ENCODE measurements around the gene NIPAL1.
"Not testable (repeated sequence)": the region's sequence is repeated elsewhere in the genome, so short reads cannot be mapped to it uniquely, and the experiment has no call there.

Gene NIPAL1

GRCh38 chr4:48016141-48017107, at the start of gene NIPAL1, which contains the start of gene CNGA1:
Gene NIPAL1 (plus strand): TSS chr4:48016772. CDS start chr4:48016840, 68 bp downstream.
Gene CNGA1 (minus strand): TSS chr4:48016681. CDS start chr4:47952689, 63,992 bp downstream.
- DNase-seq (ENCODE audit: low spot score): peak; percentile 91

- no peak for DNase-seq (ENCODE audit: low spot score)
These were observed 47.7 kb upstream of the NIPAL1 start for GRCh38 chr4:47968847-47969246.

GRCh38 chr4:47972181-47972580, 44.4 kb upstream of the NIPAL1 start:
- no peak for DNase-seq (ENCODE audit: low spot score)

GRCh38 chr4:47972721-47973120, 43.9 kb upstream of the NIPAL1 start:
- no peak for DNase-seq (ENCODE audit: low spot score)

- no peak for DNase-seq (ENCODE audit: low spot score)
These were observed 42.0 kb upstream of the NIPAL1 start for GRCh38 chr4:47974566-47974965.

GRCh38 chr4:47990145-47990544, 26.4 kb upstream of the NIPAL1 start:
- no peak for DNase-seq (ENCODE audit: low spot score)

- DNase-seq (ENCODE audit: low spot score): not testable (repeated sequence)
These were observed 24.1 kb upstream of the NIPAL1 start for GRCh38 chr4:47992475-47992874.

GRCh38 chr4:47996021-47996420, 20.6 kb upstream of the NIPAL1 start:
- DNase-seq (ENCODE audit: low spot score): no peak

GRCh38 chr4:48002267-48002666, 14.3 kb upstream of the NIPAL1 start:
- DNase-seq (ENCODE audit: low spot score): no peak

GRCh38 chr4:48003568-48003967, 13.0 kb upstream of the NIPAL1 start:
- not testable (repeated sequence) for DNase-seq (ENCODE audit: low spot score)

GRCh38 chr4:48005781-48006180, 10.8 kb upstream of the NIPAL1 start:
- no peak for DNase-seq (ENCODE audit: low spot score)

GRCh38 chr4:48008021-48008596, 8.5 kb upstream of the NIPAL1 start:
- no peak for DNase-seq (ENCODE audit: low spot score)

- DNase-seq (ENCODE audit: low spot score): not testable (repeated sequence)
These were observed 5.7 kb upstream of the NIPAL1 start for GRCh38 chr4:48010906-48011305.

- no peak for DNase-seq (ENCODE audit: low spot score)
These were observed 4.8 kb upstream of the NIPAL1 start for GRCh38 chr4:48011722-48012121.

- DNase-seq (ENCODE audit: low spot score): no peak
These were observed 3.7 kb upstream of the NIPAL1 start for GRCh38 chr4:48012824-48013223.

GRCh38 chr4:48015216-48015615, 1.4 kb upstream of the NIPAL1 start:
- no peak for DNase-seq (ENCODE audit: low spot score)

- DNase-seq (ENCODE audit: low spot score): no peak
These were observed 894 bp upstream of the NIPAL1 start for GRCh38 chr4:48015678-48016077.

- peak; percentile 72 for DNase-seq (ENCODE audit: low spot score)
These were observed 568 bp downstream of the NIPAL1 start for GRCh38 chr4:48017108-48017571.

- no peak for DNase-seq (ENCODE audit: low spot score)
These were observed 1.5 kb downstream of the NIPAL1 start for GRCh38 chr4:48018112-48018511.

GRCh38 chr4:48021100-48021499, 4.5 kb downstream of the NIPAL1 start:
- DNase-seq (ENCODE audit: low spot score): no peak

- no peak for DNase-seq (ENCODE audit: low spot score)
These were observed 5.7 kb downstream of the NIPAL1 start for GRCh38 chr4:48022192-48022799.

- no peak for DNase-seq (ENCODE audit: low spot score)
These were observed 8.0 kb downstream of the NIPAL1 start for GRCh38 chr4:48024522-48024921.

GRCh38 chr4:48025005-48025404, 8.4 kb downstream of the NIPAL1 start:
- DNase-seq (ENCODE audit: low spot score): no peak
